ENCODE data around the gene GSTO2. TPM values are rescaled to one million over a fixed set of nuclear protein-coding genes. Genes with fewer than 3 reads are reported as not detected.

The GSTO2 gene
- total RNA-seq, 1 donor from 2014 or later = 1.2 TPM

- Histone ChIP-seq H3K9me3 (ENCODE audit: insufficient read depth, low read depth, low read length) (no peaks in the 10 kb centered on the region), H3K4me1 (ENCODE audit: insufficient read depth, low read length) (peaks cover 45% of the 10 kb centered on the region), H3K9ac (ENCODE audit: low read length) (peak overlapping the region; percentile 6), H4K20me1 (ENCODE audit: insufficient read depth, low read length) (peaks cover 99% of the 10 kb centered on the region), H3K36me3 (ENCODE audit: insufficient read depth, low read length) (no peaks in the 10 kb centered on the region), H3K4me2 (ENCODE audit: low read length) (no peak overlapping the region), H3K4me3 (ENCODE audit: insufficient read depth, low read depth, low read length) (no peak overlapping the region), H3K27ac (ENCODE audit: low read depth, low read length) (no peak overlapping the region), H3K79me2 (ENCODE audit: insufficient read depth, low read length) (peaks cover 100% of the 10 kb centered on the region), H3K27me3 (ENCODE audit: insufficient read depth, low read length) (no peaks in the 10 kb centered on the region), H2AFZ (ENCODE audit: low read depth, low read length) (no peak overlapping the region)
- peak; percentile 49 for DNase-seq (ENCODE audit: low read depth)
- Mint-ChIP-seq H3K4me1 (ENCODE audit: low read depth, unreplicated experiment) (peaks cover 37% of the 10 kb centered on the region), H3K4me3 (ENCODE audit: unreplicated experiment) (no peak overlapping the region), H3K27ac (ENCODE audit: unreplicated experiment) (peak overlapping the region; percentile 26), H3K27me3 (ENCODE audit: low read depth, unreplicated experiment) (no peaks in the 10 kb centered on the region), H3K9me3 (ENCODE audit: unreplicated experiment) (no peaks in the 10 kb centered on the region), H3K36me3 (ENCODE audit: low read depth, unreplicated experiment) (peaks cover 7% of the 10 kb centered on the region)
- no peak for FAIRE-seq
- TF ChIP-seq CTCF (IDR thresholded peaks at IDR 0.05; ENCODE audit: insufficient read depth, low read depth, low read length) (no peak), EZH2 (IDR thresholded peaks at IDR 0.05; ENCODE audit: insufficient read depth, low read length) (no peak)
Measured at GRCh38 chr10:104321725-104322415, 52.9 kb downstream of the GSTO2 start.

- Histone ChIP-seq H3K27me3 (ENCODE audit: insufficient read depth, low read length) (no peaks in the 10 kb centered on the region), H4K20me1 (ENCODE audit: insufficient read depth, low read length) (peaks cover 99% of the 10 kb centered on the region), H3K9me3 (ENCODE audit: insufficient read depth, low read depth, low read length) (no peaks in the 10 kb centered on the region), H2AFZ (ENCODE audit: low read depth, low read length) (no peak overlapping the region), H3K36me3 (ENCODE audit: insufficient read depth, low read length) (no peaks in the 10 kb centered on the region), H3K9ac (ENCODE audit: low read length) (peak overlapping the region; percentile 6), H3K79me2 (ENCODE audit: insufficient read depth, low read length) (peaks cover 100% of the 10 kb centered on the region), H3K27ac (ENCODE audit: low read depth, low read length) (no peak overlapping the region), H3K4me1 (ENCODE audit: insufficient read depth, low read length) (peaks cover 48% of the 10 kb centered on the region), H3K4me3 (ENCODE audit: insufficient read depth, low read depth, low read length) (no peak overlapping the region), H3K4me2 (ENCODE audit: low read length) (no peak overlapping the region)
- FAIRE-seq (no peak), DNase-seq (ENCODE audit: low read depth) (no peak)
- Mint-ChIP-seq H3K9me3 (ENCODE audit: unreplicated experiment) (peaks cover 2% of the 10 kb centered on the region), H3K4me1 (ENCODE audit: low read depth, unreplicated experiment) (peaks cover 37% of the 10 kb centered on the region), H3K27me3 (ENCODE audit: low read depth, unreplicated experiment) (no peaks in the 10 kb centered on the region), H3K36me3 (ENCODE audit: low read depth, unreplicated experiment) (peaks cover 11% of the 10 kb centered on the region), H3K4me3 (ENCODE audit: unreplicated experiment) (no peak overlapping the region), H3K27ac (ENCODE audit: unreplicated experiment) (no peak overlapping the region)
- TF ChIP-seq EZH2 (IDR thresholded peaks at IDR 0.05; ENCODE audit: insufficient read depth, low read length) (no peak), CTCF (IDR thresholded peaks at IDR 0.05; ENCODE audit: insufficient read depth, low read depth, low read length) (no peak)
Measured at GRCh38 chr10:104322416-104322782, 53.4 kb downstream of the GSTO2 start.

- no peak overlapping the region for H3K4me3 ChIP-seq (ENCODE audit: insufficient read depth, low read depth, low read length)
- peaks cover 100% of the 10 kb centered on the region for H3K79me2 ChIP-seq (ENCODE audit: insufficient read depth, low read length)
Measured at GRCh38 chr10:104323085-104323484, 54.1 kb downstream of the GSTO2 start.

More at GRCh38 chr10:104323085-104323484, 54.1 kb downstream of the GSTO2 start:
- peaks cover 43% of the 10 kb centered on the region for H3K4me1 Mint-ChIP-seq (ENCODE audit: low read depth, unreplicated experiment)
- FAIRE-seq (no peak), DNase-seq (ENCODE audit: low read depth) (no peak)
- Histone ChIP-seq H3K9ac (ENCODE audit: low read length) (no peak overlapping the region), H3K36me3 (ENCODE audit: insufficient read depth, low read length) (no peaks in the 10 kb centered on the region), H3K4me2 (ENCODE audit: low read length) (no peak overlapping the region), H3K27me3 (ENCODE audit: insufficient read depth, low read length) (no peaks in the 10 kb centered on the region), H3K27ac (ENCODE audit: low read depth, low read length) (no peak overlapping the region), H2AFZ (ENCODE audit: low read depth, low read length) (no peak overlapping the region), H3K9me3 (ENCODE audit: insufficient read depth, low read depth, low read length) (no peaks in the 10 kb centered on the region), H4K20me1 (ENCODE audit: insufficient read depth, low read length) (peaks cover 99% of the 10 kb centered on the region), H3K4me1 (ENCODE audit: insufficient read depth, low read length) (peaks cover 48% of the 10 kb centered on the region)
- no peak for TF ChIP-seq CTCF (IDR thresholded peaks at IDR 0.05; ENCODE audit: insufficient read depth, low read depth, low read length)
- TF ChIP-seq EZH2 (IDR thresholded peaks at IDR 0.05; ENCODE audit: insufficient read depth, low read length) = no peak
- H3K36me3 Mint-ChIP-seq (ENCODE audit: low read depth, unreplicated experiment) = peaks cover 8% of the 10 kb centered on the region
- no peaks in the 10 kb centered on the region for H3K27me3 Mint-ChIP-seq (ENCODE audit: low read depth, unreplicated experiment)
- no peak overlapping the region for H3K27ac Mint-ChIP-seq (ENCODE audit: unreplicated experiment)
- peaks cover 2% of the 10 kb centered on the region for H3K9me3 Mint-ChIP-seq (ENCODE audit: unreplicated experiment)
- H3K4me3 Mint-ChIP-seq (ENCODE audit: unreplicated experiment) = no peak overlapping the region
